H1 (cell line): ENCODE results near the gene BCAS3. TPM values are rescaled to one million over a fixed set of nuclear protein-coding genes. Genes with fewer than 3 reads are reported as not detected.

Source experiments
- SIX5 ChIP-seq: IDR thresholded peaks from 2 replicates; pipeline ENCODE4 v1.6.1; 2011; ENCODE audit warnings: mild to moderate bottlenecking, low read depth, low read length
- TAF7 ChIP-seq: optimal IDR thresholded peaks from 2 replicates; pipeline ENCODE3; 2011; ENCODE audit warnings: low read depth, mild to moderate bottlenecking, inconsistent platforms, low read length, moderate library complexity, borderline replicate concordance
- polyA plus RNA-seq, 7 experiments: library from polyadenylated mRNA; depleted of rRNA in 3 of 7; stranded (reverse) in 5 of 7; unstranded in 2 of 7; fragments of >200 nt in 5 of 7; fragments of 200-250 nt in 2 of 7; gene quantifications; 1 replicate in 5 of 7; 2 replicates in 1 of 7; 4 replicates in 1 of 7; pipeline versions ENCODE4 v1.2.1 to v1.2.3, GENCODE V29; 2011 to 2013; ENCODE audit warnings: missing spikeins in 2 of 7, mixed read lengths in 2 of 7
- total RNA-seq: library from RNA; stranded (reverse); fragmentation: NEBNext Ultra II Directional; extraction: Animal tissue kit (Norgen Biotek cat#: 25700); gene quantifications from 2 replicates; pipeline ENCODE4 v1.2.1, GENCODE V29; 2021
- TF ChIP-seq, protein P1 (sequence below): fragments of 300-600 bp; sonication (generic); IDR thresholded peaks from 2 replicates; pipeline ENCODE4 v1.7.1; 2012; ENCODE audit warnings: low read length, moderate library complexity, mild to moderate bottlenecking, inconsistent platforms; ENCODE audit not compliant: insufficient replicate concordance
- TF ChIP-seq, protein P2 (sequence below): IDR thresholded peaks from 2 replicates; pipeline ENCODE4 v1.6.1; 2012; ENCODE audit warnings: low read length, inconsistent platforms

The BCAS3 gene
- total and polyA plus RNA-seq, 2 of the 8 experiments (the other 6 are each of a cell fraction or from before 2014, with no cell fraction given), result 9.9 to 13.3 TPM

DNA sequence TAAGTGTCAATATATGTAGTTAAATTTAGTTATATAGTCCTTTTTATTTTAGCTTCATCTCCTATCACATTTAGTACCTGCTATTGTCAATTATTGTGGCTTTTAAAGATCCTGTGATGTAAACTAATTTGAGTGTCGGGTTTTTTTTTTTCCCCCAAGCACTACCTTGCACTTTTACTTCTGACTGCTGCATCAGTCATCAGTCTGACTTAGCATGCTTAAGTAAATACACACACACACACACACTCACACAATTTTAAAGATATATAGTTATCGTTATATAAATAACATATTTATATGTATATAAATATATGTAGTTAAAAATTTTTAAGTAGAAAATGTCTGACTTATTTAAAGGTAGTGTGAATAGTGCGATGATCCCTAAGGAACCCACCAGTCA, 127.2 kb downstream of the BCAS3 start (continued):
- TF ChIP-seq, protein P1, sequence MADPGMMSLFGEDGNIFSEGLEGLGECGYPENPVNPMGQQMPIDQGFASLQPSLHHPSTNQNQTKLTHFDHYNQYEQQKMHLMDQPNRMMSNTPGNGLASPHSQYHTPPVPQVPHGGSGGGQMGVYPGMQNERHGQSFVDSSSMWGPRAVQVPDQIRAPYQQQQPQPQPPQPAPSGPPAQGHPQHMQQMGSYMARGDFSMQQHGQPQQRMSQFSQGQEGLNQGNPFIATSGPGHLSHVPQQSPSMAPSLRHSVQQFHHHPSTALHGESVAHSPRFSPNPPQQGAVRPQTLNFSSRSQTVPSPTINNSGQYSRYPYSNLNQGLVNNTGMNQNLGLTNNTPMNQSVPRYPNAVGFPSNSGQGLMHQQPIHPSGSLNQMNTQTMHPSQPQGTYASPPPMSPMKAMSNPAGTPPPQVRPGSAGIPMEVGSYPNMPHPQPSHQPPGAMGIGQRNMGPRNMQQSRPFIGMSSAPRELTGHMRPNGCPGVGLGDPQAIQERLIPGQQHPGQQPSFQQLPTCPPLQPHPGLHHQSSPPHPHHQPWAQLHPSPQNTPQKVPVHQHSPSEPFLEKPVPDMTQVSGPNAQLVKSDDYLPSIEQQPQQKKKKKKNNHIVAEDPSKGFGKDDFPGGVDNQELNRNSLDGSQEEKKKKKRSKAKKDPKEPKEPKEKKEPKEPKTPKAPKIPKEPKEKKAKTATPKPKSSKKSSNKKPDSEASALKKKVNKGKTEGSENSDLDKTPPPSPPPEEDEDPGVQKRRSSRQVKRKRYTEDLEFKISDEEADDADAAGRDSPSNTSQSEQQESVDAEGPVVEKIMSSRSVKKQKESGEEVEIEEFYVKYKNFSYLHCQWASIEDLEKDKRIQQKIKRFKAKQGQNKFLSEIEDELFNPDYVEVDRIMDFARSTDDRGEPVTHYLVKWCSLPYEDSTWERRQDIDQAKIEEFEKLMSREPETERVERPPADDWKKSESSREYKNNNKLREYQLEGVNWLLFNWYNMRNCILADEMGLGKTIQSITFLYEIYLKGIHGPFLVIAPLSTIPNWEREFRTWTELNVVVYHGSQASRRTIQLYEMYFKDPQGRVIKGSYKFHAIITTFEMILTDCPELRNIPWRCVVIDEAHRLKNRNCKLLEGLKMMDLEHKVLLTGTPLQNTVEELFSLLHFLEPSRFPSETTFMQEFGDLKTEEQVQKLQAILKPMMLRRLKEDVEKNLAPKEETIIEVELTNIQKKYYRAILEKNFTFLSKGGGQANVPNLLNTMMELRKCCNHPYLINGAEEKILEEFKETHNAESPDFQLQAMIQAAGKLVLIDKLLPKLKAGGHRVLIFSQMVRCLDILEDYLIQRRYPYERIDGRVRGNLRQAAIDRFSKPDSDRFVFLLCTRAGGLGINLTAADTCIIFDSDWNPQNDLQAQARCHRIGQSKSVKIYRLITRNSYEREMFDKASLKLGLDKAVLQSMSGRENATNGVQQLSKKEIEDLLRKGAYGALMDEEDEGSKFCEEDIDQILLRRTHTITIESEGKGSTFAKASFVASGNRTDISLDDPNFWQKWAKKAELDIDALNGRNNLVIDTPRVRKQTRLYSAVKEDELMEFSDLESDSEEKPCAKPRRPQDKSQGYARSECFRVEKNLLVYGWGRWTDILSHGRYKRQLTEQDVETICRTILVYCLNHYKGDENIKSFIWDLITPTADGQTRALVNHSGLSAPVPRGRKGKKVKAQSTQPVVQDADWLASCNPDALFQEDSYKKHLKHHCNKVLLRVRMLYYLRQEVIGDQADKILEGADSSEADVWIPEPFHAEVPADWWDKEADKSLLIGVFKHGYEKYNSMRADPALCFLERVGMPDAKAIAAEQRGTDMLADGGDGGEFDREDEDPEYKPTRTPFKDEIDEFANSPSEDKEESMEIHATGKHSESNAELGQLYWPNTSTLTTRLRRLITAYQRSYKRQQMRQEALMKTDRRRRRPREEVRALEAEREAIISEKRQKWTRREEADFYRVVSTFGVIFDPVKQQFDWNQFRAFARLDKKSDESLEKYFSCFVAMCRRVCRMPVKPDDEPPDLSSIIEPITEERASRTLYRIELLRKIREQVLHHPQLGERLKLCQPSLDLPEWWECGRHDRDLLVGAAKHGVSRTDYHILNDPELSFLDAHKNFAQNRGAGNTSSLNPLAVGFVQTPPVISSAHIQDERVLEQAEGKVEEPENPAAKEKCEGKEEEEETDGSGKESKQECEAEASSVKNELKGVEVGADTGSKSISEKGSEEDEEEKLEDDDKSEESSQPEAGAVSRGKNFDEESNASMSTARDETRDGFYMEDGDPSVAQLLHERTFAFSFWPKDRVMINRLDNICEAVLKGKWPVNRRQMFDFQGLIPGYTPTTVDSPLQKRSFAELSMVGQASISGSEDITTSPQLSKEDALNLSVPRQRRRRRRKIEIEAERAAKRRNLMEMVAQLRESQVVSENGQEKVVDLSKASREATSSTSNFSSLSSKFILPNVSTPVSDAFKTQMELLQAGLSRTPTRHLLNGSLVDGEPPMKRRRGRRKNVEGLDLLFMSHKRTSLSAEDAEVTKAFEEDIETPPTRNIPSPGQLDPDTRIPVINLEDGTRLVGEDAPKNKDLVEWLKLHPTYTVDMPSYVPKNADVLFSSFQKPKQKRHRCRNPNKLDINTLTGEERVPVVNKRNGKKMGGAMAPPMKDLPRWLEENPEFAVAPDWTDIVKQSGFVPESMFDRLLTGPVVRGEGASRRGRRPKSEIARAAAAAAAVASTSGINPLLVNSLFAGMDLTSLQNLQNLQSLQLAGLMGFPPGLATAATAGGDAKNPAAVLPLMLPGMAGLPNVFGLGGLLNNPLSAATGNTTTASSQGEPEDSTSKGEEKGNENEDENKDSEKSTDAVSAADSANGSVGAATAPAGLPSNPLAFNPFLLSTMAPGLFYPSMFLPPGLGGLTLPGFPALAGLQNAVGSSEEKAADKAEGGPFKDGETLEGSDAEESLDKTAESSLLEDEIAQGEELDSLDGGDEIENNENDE, result no peak
- no peak for TF ChIP-seq SIX5
- TF ChIP-seq, protein P2, sequence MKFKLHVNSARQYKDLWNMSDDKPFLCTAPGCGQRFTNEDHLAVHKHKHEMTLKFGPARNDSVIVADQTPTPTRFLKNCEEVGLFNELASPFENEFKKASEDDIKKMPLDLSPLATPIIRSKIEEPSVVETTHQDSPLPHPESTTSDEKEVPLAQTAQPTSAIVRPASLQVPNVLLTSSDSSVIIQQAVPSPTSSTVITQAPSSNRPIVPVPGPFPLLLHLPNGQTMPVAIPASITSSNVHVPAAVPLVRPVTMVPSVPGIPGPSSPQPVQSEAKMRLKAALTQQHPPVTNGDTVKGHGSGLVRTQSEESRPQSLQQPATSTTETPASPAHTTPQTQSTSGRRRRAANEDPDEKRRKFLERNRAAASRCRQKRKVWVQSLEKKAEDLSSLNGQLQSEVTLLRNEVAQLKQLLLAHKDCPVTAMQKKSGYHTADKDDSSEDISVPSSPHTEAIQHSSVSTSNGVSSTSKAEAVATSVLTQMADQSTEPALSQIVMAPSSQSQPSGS, result no peak
- no peak for TF ChIP-seq TAF7
